ENCODE data around the gene KRT6C. TPM values are rescaled to one million over a fixed set of nuclear protein-coding genes. Genes with fewer than 3 reads are reported as not detected.

KRT6C gene
- total RNA-seq: not detected

GRCh38 chr12:52473768-52474167, at the start of gene KRT6C:
TSS of gene KRT6C (minus strand) at chr12:52473805. CDS start at chr12:52473737, 68 bp downstream.

GRCh38 chr12:52519826-52520662, 46.4 kb upstream of the KRT6C start, which contains the start of gene KRT5:
TSS of gene KRT5 (minus strand) at chr12:52520394. CDS start at chr12:52520296, 98 bp downstream.

GRCh38 chr12:52493172-52493571, 19.6 kb upstream of the KRT6C start, which contains the start of gene KRT6A:
TSS of gene KRT6A (minus strand) at chr12:52493257. CDS start at chr12:52493188, 69 bp downstream.

GRCh38 chr12:52452101-52452500, 21.5 kb downstream of the KRT6C start, which contains the start of gene KRT6B:
TSS of gene KRT6B (minus strand) at chr12:52452146. CDS start at chr12:52452078, 68 bp downstream.

GRCh38 chr12:52434081-52434733, 39.4 kb downstream of the KRT6C start, which contains the start of gene KRT75:
TSS of gene KRT75 (minus strand) at chr12:52434371. CDS start at chr12:52434304, 67 bp downstream.

Other genes starting within 250 kb of the KRT6C start
- 1 to 10 TPM; 4.6 to 6.3 TPM for gene KRT7, start 240.6 kb downstream of the KRT6C start, total RNA-seq
- under 1 TPM in 1 of 2 experiments, not detected in 1; 0.18 TPM for gene KRT86, start 199.2 kb downstream of the KRT6C start, total RNA-seq
- not detected for gene KRT81, start 182.3 kb downstream of the KRT6C start, total RNA-seq
- not detected for gene KRT83, start 152.4 kb downstream of the KRT6C start, total RNA-seq
- not detected for gene KRT85, start 106.3 kb downstream of the KRT6C start, total RNA-seq
- not detected for gene KRT84, start 88.2 kb downstream of the KRT6C start, total RNA-seq
- not detected for gene KRT82, start 67.5 kb downstream of the KRT6C start, total RNA-seq
- gene KRT75, start 39.4 kb downstream of the KRT6C start, total RNA-seq: not detected
- gene KRT6B, start 21.7 kb downstream of the KRT6C start, total RNA-seq: not detected
- not detected for gene KRT6A, start 19.5 kb upstream of the KRT6C start, total RNA-seq
- not detected for gene KRT5, start 46.6 kb upstream of the KRT6C start, total RNA-seq
- not detected for gene KRT71, start 79.3 kb upstream of the KRT6C start, total RNA-seq
- not detected for gene KRT74, start 100.0 kb upstream of the KRT6C start, total RNA-seq
- gene KRT72, start 127.7 kb upstream of the KRT6C start, total RNA-seq: 1 to 10 TPM; 5.4 to 5.6 TPM
- gene KRT73, start 144.8 kb upstream of the KRT6C start, total RNA-seq: 1 to 10 TPM; 3.7 to 4.5 TPM
- gene KRT2, start 178.4 kb upstream of the KRT6C start, total RNA-seq: under 1 TPM in 1 of 2 experiments, not detected in 1; 0.24 TPM
- not detected for gene KRT1, start 206.6 kb upstream of the KRT6C start, total RNA-seq
- not detected for gene KRT77, start 229.7 kb upstream of the KRT6C start, total RNA-seq